Measurements from ENCODE around the gene TRIM2.

The TRIM2 gene

DNA sequence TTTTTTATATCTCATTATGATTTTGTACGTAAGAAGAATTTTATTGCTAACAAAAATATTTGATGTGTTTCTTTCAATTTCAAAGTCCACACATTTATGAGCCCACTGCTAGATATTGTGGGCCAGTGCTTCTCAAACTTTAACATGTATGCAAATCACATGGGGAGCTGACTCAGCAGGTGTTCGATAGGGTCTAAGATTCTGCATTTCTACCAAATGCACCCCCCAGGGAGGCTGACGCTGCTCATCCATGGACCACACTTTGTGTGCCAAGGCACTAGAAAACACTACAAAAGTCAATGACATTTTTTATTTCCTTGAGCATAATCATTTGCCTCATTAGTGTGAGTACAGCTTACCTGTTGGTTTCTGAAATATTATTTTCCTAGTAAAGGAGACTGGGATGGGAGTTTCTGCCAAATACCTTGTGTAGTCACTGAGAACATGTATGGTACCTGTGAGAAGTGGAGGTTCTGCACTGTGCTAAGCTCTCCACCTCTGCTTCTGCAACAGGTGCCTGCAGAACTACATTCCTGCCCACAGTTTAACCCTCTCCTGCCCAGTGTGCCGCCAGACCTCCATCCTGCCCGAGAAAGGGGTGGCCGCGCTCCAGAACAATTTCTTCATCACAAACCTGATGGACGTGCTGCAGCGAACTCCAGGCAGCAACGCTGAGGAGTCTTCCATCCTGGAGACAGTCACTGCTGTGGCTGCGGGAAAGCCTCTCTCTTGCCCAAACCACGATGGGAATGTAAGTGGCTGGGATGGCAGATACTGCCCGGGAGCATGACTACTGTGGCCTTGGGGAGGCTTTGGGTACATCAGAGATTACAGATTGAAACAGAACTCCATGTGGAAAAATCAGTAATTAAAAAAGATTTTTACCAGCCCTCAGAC is 71.4 kb downstream of the TRIM2 start:
- H3K9me3 ChIP-seq (ENCODE audit: control insufficient read depth, low read length), result no peaks in the 10 kb centered on the region
- 81 to 87% methylated on average over 6 to 7 of the region's 13 CpGs for WGBS, 2 experiments (ENCODE audit: insufficient coverage in 2 of 2)
- H3K4me3 ChIP-seq (ENCODE audit: extremely low read depth, insufficient read depth, low read length, poor library complexity, severe bottlenecking), result no peak overlapping the region
- H3K36me3 ChIP-seq (ENCODE audit: control insufficient read depth, insufficient read depth, low read length), result peaks cover 12% of the 10 kb centered on the region
- H3K4me1 ChIP-seq (ENCODE audit: control insufficient read depth, insufficient read depth, low read length, poor library complexity, severe bottlenecking), result no peaks in the 10 kb centered on the region
- H3K27ac ChIP-seq (ENCODE audit: low read depth, low read length, severe bottlenecking), result no peak overlapping the region

GRCh38 chr4:153276971-153277370 is 72.7 kb downstream of the TRIM2 start:
- Histone ChIP-seq H3K36me3 (ENCODE audit: control insufficient read depth, insufficient read depth, low read length) (peaks cover 18% of the 10 kb centered on the region), H3K4me3 (ENCODE audit: extremely low read depth, insufficient read depth, low read length, poor library complexity, severe bottlenecking) (no peak overlapping the region), H3K9me3 (ENCODE audit: control insufficient read depth, low read length) (no peaks in the 10 kb centered on the region), H3K4me1 (ENCODE audit: control insufficient read depth, insufficient read depth, low read length, poor library complexity, severe bottlenecking) (no peaks in the 10 kb centered on the region), H3K27ac (ENCODE audit: low read depth, low read length, severe bottlenecking) (no peak overlapping the region)
- WGBS, 2 experiments (ENCODE audit: insufficient coverage in 2 of 2), result 90 to 93% methylated on average over 3 of the region's 3 CpGs

- H3K27ac ChIP-seq (ENCODE audit: low read depth, low read length, severe bottlenecking), result no peak overlapping the region
- 83% methylated on average over 1 of the region's 1 CpG; no CpG with 5 or more reads in 1 of the 2 experiments for WGBS, 2 experiments (ENCODE audit: insufficient coverage in 2 of 2)
- no peaks in the 10 kb centered on the region for H3K4me1 ChIP-seq (ENCODE audit: control insufficient read depth, insufficient read depth, low read length, poor library complexity, severe bottlenecking)
- H3K9me3 ChIP-seq (ENCODE audit: control insufficient read depth, low read length), result peaks cover 7% of the 10 kb centered on the region
- H3K36me3 ChIP-seq (ENCODE audit: control insufficient read depth, insufficient read depth, low read length), result peaks cover 21% of the 10 kb centered on the region
- no peak overlapping the region for H3K4me3 ChIP-seq (ENCODE audit: extremely low read depth, insufficient read depth, low read length, poor library complexity, severe bottlenecking)
These were observed 77.2 kb downstream of the TRIM2 start for GRCh38 chr4:153281476-153281875.

DNA sequence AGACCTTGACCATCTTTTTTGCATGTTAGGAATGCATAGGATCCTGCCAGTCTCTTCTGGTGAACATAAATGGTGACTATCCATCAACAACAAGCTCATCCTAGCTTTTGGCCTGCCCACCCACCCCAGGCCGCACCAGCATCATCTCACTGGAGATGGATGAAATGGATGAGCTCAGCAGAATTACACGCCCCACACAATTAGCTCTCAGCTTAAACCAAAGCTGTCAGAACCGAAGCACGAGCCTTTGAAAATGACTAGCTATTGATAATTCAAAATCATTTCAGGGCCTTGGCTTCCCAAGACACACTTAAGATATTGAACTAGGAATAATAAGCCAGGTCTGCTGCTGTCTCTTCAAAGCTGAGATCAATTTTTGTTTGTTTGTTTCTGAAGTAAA is 77.8 kb downstream of the TRIM2 start:
- 90% methylated on average over 2 of the region's 4 CpGs; no CpG with 5 or more reads in 1 of the 2 experiments for WGBS, 2 experiments (ENCODE audit: insufficient coverage in 2 of 2)
- Histone ChIP-seq H3K27ac (ENCODE audit: low read depth, low read length, severe bottlenecking) (no peak overlapping the region), H3K9me3 (ENCODE audit: control insufficient read depth, low read length) (peaks cover 7% of the 10 kb centered on the region), H3K4me3 (ENCODE audit: extremely low read depth, insufficient read depth, low read length, poor library complexity, severe bottlenecking) (no peak overlapping the region), H3K36me3 (ENCODE audit: control insufficient read depth, insufficient read depth, low read length) (peaks cover 21% of the 10 kb centered on the region), H3K4me1 (ENCODE audit: control insufficient read depth, insufficient read depth, low read length, poor library complexity, severe bottlenecking) (no peaks in the 10 kb centered on the region)

DNA sequence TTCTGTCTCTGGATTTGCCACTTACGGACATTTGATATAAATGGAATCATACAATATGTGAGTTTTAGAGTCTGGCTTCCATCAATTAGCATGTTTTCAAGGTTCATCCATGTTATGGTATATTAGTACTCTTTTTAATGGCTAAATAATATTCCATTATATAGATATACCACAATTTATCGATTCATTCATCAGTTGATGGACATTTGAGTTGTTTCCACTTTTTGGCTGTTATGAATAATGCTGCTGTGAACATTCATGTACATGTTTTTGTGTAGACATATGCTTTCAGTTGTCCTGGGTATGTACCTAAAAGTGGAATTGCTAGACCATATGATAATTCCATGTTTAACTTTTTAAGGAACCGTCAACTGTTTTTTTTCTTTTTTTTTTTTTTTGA is 79.0 kb downstream of the TRIM2 start:
- H3K27ac ChIP-seq (ENCODE audit: low read depth, low read length, severe bottlenecking), result no peak overlapping the region
- peaks cover 7% of the 10 kb centered on the region for H3K9me3 ChIP-seq (ENCODE audit: control insufficient read depth, low read length)
- no CpG with 5 or more reads among the region's 3 CpGs for WGBS, 2 experiments (ENCODE audit: insufficient coverage in 2 of 2)
- peaks cover 21% of the 10 kb centered on the region for H3K36me3 ChIP-seq (ENCODE audit: control insufficient read depth, insufficient read depth, low read length)
- no peaks in the 10 kb centered on the region for H3K4me1 ChIP-seq (ENCODE audit: control insufficient read depth, insufficient read depth, low read length, poor library complexity, severe bottlenecking)
- no peak overlapping the region for H3K4me3 ChIP-seq (ENCODE audit: extremely low read depth, insufficient read depth, low read length, poor library complexity, severe bottlenecking)

DNA sequence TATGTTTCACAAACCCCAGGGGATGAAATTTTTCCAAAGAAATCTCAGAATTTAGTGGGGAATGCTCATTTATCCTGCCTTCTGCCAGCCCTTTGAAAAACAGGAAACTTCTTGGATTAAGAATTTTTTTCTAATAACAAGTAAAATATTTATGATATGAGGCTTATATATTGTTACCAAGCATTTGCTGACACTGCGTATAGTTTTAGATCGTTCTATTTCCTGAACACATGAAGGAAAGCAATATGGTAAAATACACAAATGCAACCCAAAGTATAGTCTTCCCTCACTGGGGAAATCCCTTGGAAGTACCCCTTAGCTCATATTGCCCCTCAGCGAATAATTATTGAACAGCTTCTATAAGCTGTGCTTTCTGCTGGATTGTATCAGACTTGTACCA is 85.9 kb downstream of the TRIM2 start:
- no peak overlapping the region for H3K27ac ChIP-seq (ENCODE audit: low read depth, low read length, severe bottlenecking)
- 100% methylated on average over 2 of the region's 3 CpGs; no CpG with 5 or more reads in 1 of the 2 experiments for WGBS, 2 experiments (ENCODE audit: insufficient coverage in 2 of 2)
- peaks cover 35% of the 10 kb centered on the region for H3K36me3 ChIP-seq (ENCODE audit: control insufficient read depth, insufficient read depth, low read length)
- H3K9me3 ChIP-seq (ENCODE audit: control insufficient read depth, low read length), result no peaks in the 10 kb centered on the region
- no peaks in the 10 kb centered on the region for H3K4me1 ChIP-seq (ENCODE audit: control insufficient read depth, insufficient read depth, low read length, poor library complexity, severe bottlenecking)
- no peak overlapping the region for H3K4me3 ChIP-seq (ENCODE audit: extremely low read depth, insufficient read depth, low read length, poor library complexity, severe bottlenecking)

DNA sequence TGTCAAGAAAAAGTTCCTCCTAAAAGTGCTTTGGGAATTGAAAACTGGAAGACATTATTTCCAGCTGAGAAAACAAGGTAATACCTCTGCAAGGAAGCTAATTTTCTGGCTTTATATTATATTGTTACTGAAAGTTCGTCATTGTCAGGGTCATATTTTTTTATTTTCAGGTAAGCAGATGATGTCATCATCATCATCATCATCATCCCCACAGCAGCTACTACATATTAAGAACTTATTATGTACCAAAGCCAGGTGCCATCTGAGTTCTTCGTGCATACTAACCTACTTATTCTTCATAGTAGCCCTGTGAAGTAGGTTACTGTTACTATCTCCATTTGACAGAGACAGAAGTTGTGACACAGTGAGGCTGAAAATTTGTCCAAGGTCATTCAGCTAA is 87.3 kb downstream of the TRIM2 start:
- Histone ChIP-seq H3K36me3 (ENCODE audit: control insufficient read depth, insufficient read depth, low read length) (peaks cover 49% of the 10 kb centered on the region), H3K9me3 (ENCODE audit: control insufficient read depth, low read length) (no peaks in the 10 kb centered on the region), H3K4me3 (ENCODE audit: extremely low read depth, insufficient read depth, low read length, poor library complexity, severe bottlenecking) (no peak overlapping the region), H3K4me1 (ENCODE audit: control insufficient read depth, insufficient read depth, low read length, poor library complexity, severe bottlenecking) (no peaks in the 10 kb centered on the region), H3K27ac (ENCODE audit: low read depth, low read length, severe bottlenecking) (no peak overlapping the region)
- WGBS, 2 experiments (ENCODE audit: insufficient coverage in 2 of 2), result no CpG with 5 or more reads among the region's 2 CpGs

GRCh38 chr4:153292897-153293741 is 88.9 kb downstream of the TRIM2 start:
- Histone ChIP-seq H3K9me3 (ENCODE audit: control insufficient read depth, low read length) (no peaks in the 10 kb centered on the region), H3K27ac (ENCODE audit: low read depth, low read length, severe bottlenecking) (peak overlapping the region; percentile 32), H3K4me3 (ENCODE audit: extremely low read depth, insufficient read depth, low read length, poor library complexity, severe bottlenecking) (no peak overlapping the region), H3K4me1 (ENCODE audit: control insufficient read depth, insufficient read depth, low read length, poor library complexity, severe bottlenecking) (no peaks in the 10 kb centered on the region), H3K36me3 (ENCODE audit: control insufficient read depth, insufficient read depth, low read length) (peaks cover 64% of the 10 kb centered on the region)
- 96 to 100% methylated on average over 3 to 4 of the region's 4 CpGs for WGBS, 2 experiments (ENCODE audit: insufficient coverage in 2 of 2)

DNA sequence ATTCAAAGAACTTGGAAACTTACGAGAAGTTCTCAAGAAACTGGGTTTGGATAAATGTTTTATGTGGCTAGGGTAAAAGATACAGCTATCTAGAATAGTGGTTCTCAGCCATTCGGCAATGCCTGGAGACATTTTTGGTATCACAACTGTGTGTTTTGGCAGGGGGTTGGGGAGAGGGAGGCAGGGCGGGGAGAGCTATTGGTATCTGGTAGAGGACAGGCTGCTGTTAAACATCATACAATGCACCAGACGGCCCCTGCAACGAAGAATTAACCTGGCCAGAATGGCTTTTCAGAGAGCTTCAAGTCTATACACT is 89.5 kb downstream of the TRIM2 start:
- Histone ChIP-seq H3K36me3 (ENCODE audit: control insufficient read depth, insufficient read depth, low read length) (peaks cover 69% of the 10 kb centered on the region), H3K4me3 (ENCODE audit: extremely low read depth, insufficient read depth, low read length, poor library complexity, severe bottlenecking) (no peak overlapping the region), H3K9me3 (ENCODE audit: control insufficient read depth, low read length) (no peaks in the 10 kb centered on the region), H3K4me1 (ENCODE audit: control insufficient read depth, insufficient read depth, low read length, poor library complexity, severe bottlenecking) (no peaks in the 10 kb centered on the region), H3K27ac (ENCODE audit: low read depth, low read length, severe bottlenecking) (peak overlapping the region; percentile 32)
- 94 to 100% methylated on average over 2 to 3 of the region's 5 CpGs for WGBS, 2 experiments (ENCODE audit: insufficient coverage in 2 of 2)

DNA sequence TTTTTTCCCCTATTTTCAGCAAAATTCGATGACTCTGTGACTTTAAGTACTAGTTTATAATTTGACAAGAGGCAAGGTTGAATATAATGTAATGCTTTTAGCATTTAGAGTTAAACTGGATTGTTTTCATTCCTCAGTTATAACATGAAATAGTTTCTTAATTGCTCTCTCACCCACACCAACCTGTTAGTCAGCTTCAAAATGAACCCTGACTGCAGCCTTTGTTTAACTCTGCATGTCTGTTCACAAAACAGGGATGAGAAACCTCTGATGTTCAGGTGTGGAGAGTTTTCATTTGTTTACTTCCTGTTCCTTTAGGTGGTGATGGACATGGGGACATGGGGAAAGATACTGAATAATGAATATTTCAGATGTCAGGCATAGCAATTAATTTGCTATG is 90.4 kb downstream of the TRIM2 start:
- H3K4me1 ChIP-seq (ENCODE audit: control insufficient read depth, insufficient read depth, low read length, poor library complexity, severe bottlenecking), result no peaks in the 10 kb centered on the region
- no peaks in the 10 kb centered on the region for H3K9me3 ChIP-seq (ENCODE audit: control insufficient read depth, low read length)
- WGBS, 2 experiments (ENCODE audit: insufficient coverage in 2 of 2), result no CpG with 5 or more reads among the region's 1 CpG
- no peak overlapping the region for H3K27ac ChIP-seq (ENCODE audit: low read depth, low read length, severe bottlenecking)
- peaks cover 79% of the 10 kb centered on the region for H3K36me3 ChIP-seq (ENCODE audit: control insufficient read depth, insufficient read depth, low read length)
- no peak overlapping the region for H3K4me3 ChIP-seq (ENCODE audit: extremely low read depth, insufficient read depth, low read length, poor library complexity, severe bottlenecking)

Measured in mesodermal cell (in vitro differentiated cells).